Measurements from ENCODE around the gene KAZN. TPM values are rescaled to one million over a fixed set of nuclear protein-coding genes. Genes with fewer than 3 reads are reported as not detected.

KAZN gene
- total RNA-seq, 1 donor: 3.9 TPM

DNA sequence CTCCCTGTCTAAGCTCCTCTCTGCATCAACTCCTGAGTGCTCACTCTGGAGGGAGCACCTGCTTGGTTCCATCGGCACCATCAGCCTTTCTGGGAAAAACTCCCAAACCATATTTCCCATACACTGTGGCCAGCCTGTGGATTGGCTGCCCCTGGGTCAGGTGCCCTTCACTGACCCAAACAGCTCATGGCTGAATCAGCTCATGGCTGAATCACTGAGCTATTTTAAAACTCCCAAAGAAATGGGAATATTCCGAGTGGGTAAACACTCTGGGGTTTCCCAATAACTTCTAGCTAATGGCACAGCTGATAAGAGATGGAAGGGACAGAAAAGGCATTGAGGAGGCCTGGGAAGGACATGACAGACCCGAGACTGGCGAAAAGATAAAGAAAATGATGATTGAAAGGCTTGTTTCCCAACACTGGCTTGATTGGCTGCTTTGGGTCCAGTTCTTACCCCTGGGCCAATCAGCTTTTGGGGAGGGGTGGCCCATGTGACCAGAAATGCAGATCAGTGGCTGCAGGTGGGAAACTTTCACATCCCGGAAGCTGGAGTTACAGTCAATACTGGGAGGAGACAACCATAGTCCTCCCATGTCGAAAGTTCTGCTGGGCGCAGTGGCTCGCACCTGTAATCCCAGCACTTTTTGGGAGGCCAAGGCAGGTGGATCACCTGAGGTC is 37.3 kb upstream of the KAZN start:
- DNase-seq (ENCODE audit: low read depth): peak; percentile 19
- no peak overlapping the region for H3K4me3 ChIP-seq (ENCODE audit: low read depth, low read length)
- TF ChIP-seq, protein P1, sequence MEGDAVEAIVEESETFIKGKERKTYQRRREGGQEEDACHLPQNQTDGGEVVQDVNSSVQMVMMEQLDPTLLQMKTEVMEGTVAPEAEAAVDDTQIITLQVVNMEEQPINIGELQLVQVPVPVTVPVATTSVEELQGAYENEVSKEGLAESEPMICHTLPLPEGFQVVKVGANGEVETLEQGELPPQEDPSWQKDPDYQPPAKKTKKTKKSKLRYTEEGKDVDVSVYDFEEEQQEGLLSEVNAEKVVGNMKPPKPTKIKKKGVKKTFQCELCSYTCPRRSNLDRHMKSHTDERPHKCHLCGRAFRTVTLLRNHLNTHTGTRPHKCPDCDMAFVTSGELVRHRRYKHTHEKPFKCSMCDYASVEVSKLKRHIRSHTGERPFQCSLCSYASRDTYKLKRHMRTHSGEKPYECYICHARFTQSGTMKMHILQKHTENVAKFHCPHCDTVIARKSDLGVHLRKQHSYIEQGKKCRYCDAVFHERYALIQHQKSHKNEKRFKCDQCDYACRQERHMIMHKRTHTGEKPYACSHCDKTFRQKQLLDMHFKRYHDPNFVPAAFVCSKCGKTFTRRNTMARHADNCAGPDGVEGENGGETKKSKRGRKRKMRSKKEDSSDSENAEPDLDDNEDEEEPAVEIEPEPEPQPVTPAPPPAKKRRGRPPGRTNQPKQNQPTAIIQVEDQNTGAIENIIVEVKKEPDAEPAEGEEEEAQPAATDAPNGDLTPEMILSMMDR (IDR thresholded peaks at IDR 0.05; ENCODE audit: insufficient read depth, low read length): no peak

DNA sequence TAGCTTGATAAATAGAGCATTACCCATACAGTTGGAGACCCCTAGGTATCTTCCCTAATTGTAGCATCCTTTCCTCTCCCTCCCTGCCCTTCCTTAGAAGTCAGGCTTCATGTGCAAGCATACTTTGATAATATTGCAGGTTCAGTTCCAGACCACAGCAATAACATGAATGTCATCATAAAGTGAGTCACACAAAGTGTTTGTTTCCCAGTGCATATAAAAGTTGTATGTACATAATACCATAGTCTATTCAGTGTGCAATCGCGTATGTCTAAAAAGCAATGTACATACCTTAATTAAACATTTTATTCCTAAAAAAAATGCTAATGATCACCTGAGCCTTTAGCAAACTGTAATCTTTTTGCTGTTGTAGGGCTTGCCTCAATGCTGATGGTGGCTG is 33.4 kb upstream of the KAZN start:
- no peak overlapping the region for H3K4me3 ChIP-seq (ENCODE audit: low read depth, low read length)
- no peak for DNase-seq (ENCODE audit: low read depth)
- TF ChIP-seq, protein P1 (IDR thresholded peaks at IDR 0.05; ENCODE audit: insufficient read depth, low read length): no peak

DNA sequence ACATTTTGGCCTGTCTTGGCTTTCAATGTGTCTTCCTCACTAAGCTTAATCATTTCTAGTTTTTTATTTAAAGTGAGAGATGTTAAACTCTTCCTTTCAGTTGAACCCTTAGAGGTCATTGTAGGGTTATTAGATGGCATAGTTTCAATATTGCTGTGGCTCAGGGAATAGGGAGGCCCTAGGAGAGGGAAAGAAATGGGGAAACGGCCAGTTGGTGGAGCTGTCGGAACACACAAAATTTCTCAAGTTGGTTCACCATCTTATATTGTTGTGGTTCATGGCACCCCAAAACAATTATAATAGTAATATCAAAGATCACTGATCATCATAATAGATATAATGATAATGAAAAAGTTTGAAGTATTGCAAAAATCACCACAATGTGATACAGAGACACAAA is 31.4 kb upstream of the KAZN start:
- H3K4me3 ChIP-seq (ENCODE audit: low read depth, low read length): no peak overlapping the region
- TF ChIP-seq, protein P1 (IDR thresholded peaks at IDR 0.05; ENCODE audit: insufficient read depth, low read length): no peak
- no peak for DNase-seq (ENCODE audit: low read depth)

DNA sequence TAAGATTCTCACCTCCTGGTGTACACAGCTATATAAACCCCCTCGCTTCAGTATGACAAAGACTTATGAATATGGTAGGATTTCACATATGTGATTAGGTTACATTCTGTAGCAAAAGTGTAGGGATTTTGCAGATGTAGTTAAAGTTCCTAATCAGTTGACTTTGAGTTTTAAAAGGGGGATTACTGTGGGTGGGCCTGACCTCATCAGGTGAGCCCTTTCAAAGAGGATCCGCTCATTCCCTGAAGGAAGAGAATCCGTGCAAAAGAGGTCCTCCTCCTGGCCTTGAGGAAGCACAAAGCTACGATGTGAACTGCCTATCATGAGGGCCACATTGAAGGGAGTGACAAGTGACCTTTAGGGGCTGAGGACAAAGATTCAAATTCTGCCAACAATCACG is 30.6 kb upstream of the KAZN start:
- TF ChIP-seq, protein P1 (IDR thresholded peaks at IDR 0.05; ENCODE audit: insufficient read depth, low read length): no peak
- no peak overlapping the region for H3K4me3 ChIP-seq (ENCODE audit: low read depth, low read length)
- DNase-seq (ENCODE audit: low read depth): no peak

DNA sequence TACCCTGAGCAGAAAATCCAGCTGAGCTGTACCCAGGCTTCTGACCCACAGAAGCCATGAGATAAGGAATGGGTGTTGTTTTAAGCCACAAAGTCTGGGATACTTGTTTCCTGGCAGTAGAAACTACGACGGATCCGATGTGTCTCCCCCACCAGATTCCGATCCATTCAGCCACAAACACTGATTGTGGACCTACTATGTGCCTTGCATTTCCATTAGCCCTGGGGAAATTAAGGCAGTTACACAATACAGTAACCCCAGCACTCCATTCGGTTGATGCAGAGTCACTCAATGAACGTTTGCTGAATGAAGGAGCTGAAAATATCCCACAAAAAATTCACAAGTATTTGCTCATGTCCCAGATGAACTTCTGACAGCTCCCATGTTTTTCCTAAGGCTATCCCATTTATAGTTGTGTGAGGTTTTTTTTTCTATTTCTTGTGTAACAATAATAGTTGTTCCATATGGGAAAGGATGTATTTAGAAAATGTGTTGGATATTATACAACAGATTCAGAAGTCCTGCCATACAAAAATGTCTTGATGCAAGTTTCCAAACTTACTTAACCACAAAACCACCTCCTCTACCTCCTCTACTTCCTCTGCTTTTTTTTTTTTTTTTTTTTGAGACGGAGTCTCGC is 29.6 kb upstream of the KAZN start:
- no peak overlapping the region for H3K4me3 ChIP-seq (ENCODE audit: low read depth, low read length)
- DNase-seq (ENCODE audit: low read depth): no peak
- TF ChIP-seq, protein P1 (IDR thresholded peaks at IDR 0.05; ENCODE audit: insufficient read depth, low read length): no peak

DNA sequence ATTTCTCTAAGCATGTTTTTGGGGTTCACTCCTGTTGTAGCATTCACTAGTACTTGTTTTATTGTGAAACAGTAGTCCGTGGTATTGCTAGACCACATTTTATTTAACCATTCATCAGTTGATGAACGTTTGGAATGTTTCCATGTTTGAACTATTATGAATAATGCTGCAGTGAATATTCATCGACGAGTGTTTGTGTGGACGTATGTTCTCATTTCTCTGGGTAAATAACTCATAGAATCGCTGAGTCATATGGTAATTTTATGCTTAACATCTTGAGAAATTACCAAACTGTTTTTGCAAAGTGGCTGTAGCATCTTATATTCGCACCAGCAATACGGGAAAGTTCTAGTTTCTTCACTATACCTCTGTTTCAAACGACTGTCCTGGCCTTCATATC is 28.0 kb upstream of the KAZN start:
- peak; percentile 5 for DNase-seq (ENCODE audit: low read depth)
- H3K4me3 ChIP-seq (ENCODE audit: low read depth, low read length): no peak overlapping the region
- TF ChIP-seq, protein P1 (IDR thresholded peaks at IDR 0.05; ENCODE audit: insufficient read depth, low read length): no peak

Data from fibroblast of the aortic adventitia (primary cell).